Activated T-cell treated with anti-CD3 and anti-CD28 coated beads, Interleukin-2, amount 50 U/mL, for 24 hours (primary cell): Measurements from ENCODE around the gene HOXA4.

Experiments used
- DNase-seq: peaks from one replicate; pipeline ENCODE4 v3.0.0-alpha.2; 2020
- H3K27ac Mint-ChIP-seq: 2 replicates; pipeline ENCODE4 v1.8.0; 2020; ENCODE audit warnings: mild to moderate bottlenecking, mixed read lengths
- H3K27me3 Mint-ChIP-seq: 2 replicates; pipeline ENCODE4 v1.8.0; 2020; ENCODE audit warnings: mixed read lengths
- H3K36me3 Mint-ChIP-seq: 2 replicates; pipeline ENCODE4 v1.8.0; 2020; ENCODE audit warnings: low read depth, mixed read lengths
- H3K4me1 Mint-ChIP-seq: 2 replicates; pipeline ENCODE4 v1.8.0; 2020; ENCODE audit warnings: low read depth, mixed read lengths
- H3K4me3 Mint-ChIP-seq: 2 replicates; pipeline ENCODE4 v1.8.0; 2020; ENCODE audit warnings: mild to moderate bottlenecking, moderate library complexity, mixed read lengths
- H3K9me3 Mint-ChIP-seq: 2 replicates; pipeline ENCODE4 v1.8.0; 2020; ENCODE audit warnings: mixed read lengths

HOXA4 gene

GRCh38 chr7:27109466-27110185, 20.9 kb downstream of the HOXA4 start:
- Mint-ChIP-seq H3K27ac (no peak overlapping the region), H3K4me1 (no peaks in the 10 kb centered on the region), H3K4me3 (no peak overlapping the region), H3K27me3 (peaks cover 44% of the 10 kb centered on the region), H3K36me3 (no peaks in the 10 kb centered on the region), H3K9me3 (no peaks in the 10 kb centered on the region)
- no peak for DNase-seq

DNA sequence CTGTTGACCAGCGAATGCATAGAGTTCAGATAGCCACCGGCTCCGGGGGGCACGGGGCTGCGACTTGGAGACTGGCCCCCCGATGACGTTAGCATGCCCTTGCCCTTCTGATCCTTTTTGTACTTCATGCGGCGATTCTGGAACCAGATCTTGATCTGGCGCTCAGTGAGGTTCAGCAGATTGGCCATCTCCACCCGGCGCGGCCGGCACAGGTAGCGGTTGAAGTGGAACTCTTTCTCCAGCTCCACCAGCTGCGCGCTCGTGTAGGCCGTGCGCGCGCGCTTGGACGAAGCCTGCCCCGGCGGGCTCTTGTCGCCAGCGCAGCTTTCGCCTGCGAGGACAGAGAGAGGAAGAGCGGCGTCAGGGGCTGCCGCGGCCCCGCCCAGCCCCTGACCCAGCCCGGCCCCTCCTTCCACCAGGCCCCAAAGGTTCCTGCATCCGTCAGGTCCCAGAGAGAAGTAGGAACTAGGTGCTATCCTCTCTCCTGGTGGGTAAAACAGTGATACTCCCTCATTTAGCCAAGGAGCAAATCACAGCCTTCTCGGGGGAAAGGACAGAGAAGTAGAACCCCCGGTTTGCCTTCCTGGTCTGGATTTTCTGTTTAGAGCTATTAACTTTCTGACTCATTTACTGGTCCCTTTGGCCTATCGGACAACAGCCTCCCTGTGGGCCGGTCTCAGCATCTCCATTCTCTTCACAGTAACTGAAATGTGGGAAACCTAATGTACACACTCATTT, 22.0 kb downstream of the HOXA4 start:
- no peak for DNase-seq
- Mint-ChIP-seq H3K4me3 (no peak overlapping the region), H3K36me3 (no peaks in the 10 kb centered on the region), H3K4me1 (peaks cover 2% of the 10 kb centered on the region), H3K9me3 (no peaks in the 10 kb centered on the region), H3K27me3 (peaks cover 50% of the 10 kb centered on the region), H3K27ac (no peak overlapping the region)

- Mint-ChIP-seq H3K4me1 (peaks cover 6% of the 10 kb centered on the region), H3K27ac (no peak overlapping the region), H3K9me3 (no peaks in the 10 kb centered on the region), H3K27me3 (peaks cover 53% of the 10 kb centered on the region), H3K36me3 (no peaks in the 10 kb centered on the region), H3K4me3 (no peak overlapping the region)
- DNase-seq = no peak
Measured at GRCh38 chr7:27107391-27108381, 22.9 kb downstream of the HOXA4 start.

DNA sequence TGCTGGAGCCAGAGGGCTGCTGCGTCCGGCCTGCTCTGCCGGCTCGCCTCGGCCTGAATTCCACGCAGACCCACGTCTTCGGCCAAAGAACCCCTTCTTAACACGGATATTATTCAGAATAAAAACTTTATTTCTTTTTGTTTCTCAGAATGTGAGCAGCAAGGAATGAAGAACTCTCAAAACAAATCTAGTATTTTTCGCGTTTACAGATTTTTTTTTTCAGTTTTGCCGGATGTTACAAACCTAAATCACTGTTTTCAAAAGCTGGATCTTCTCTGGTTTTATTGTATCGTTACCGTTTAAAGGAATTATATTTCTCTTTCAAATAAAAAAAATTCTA, 23.7 kb downstream of the HOXA4 start:
- no peaks in the 10 kb centered on the region for H3K9me3 Mint-ChIP-seq
- no peak overlapping the region for H3K27ac Mint-ChIP-seq
- H3K4me3 Mint-ChIP-seq = no peak overlapping the region
- H3K27me3 Mint-ChIP-seq = peaks cover 58% of the 10 kb centered on the region
- H3K36me3 Mint-ChIP-seq = no peaks in the 10 kb centered on the region
- H3K4me1 Mint-ChIP-seq = peaks cover 12% of the 10 kb centered on the region
- DNase-seq = no peak

GRCh38 chr7:27106181-27106900, 24.2 kb downstream of the HOXA4 start:
- Mint-ChIP-seq H3K36me3 (no peaks in the 10 kb centered on the region), H3K4me3 (no peak overlapping the region), H3K4me1 (peaks cover 16% of the 10 kb centered on the region), H3K27me3 (peaks cover 58% of the 10 kb centered on the region), H3K27ac (no peak overlapping the region), H3K9me3 (no peaks in the 10 kb centered on the region)
- DNase-seq = no peak

DNA sequence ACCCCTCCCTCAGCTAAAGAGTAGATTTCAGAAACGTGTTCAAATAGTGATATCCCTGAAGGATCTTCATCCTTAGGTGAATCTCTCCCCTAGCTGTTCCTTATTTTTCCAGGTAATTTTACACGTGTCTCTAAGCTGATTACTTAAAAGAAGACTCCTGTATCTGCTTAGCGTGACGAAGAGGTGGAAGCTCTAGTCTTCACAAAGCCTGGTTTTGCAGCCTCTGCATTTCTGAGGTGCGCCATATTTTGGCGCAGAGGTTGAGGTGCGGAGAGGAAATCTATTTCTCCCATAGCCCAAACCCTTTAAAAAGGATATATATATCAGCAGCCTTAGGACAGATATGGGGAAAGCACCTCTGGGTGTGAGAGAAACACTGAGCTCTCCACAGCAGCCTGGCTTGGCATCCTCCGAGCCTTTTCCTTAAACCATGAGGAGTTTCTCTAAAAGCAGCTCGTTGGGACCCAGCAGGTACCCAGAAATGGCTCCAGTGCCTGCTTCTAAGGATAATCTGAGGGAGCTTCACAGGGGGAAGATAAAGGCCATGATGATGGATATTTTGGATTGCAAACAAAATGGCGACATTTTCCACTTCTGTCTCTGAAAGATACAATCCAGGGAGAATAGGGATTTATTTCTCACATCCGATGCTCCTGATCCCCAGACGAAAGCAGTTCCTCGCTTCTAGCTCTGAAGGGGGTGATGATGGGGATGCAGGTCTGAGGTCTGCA, 25.1 kb downstream of the HOXA4 start:
- no peaks in the 10 kb centered on the region for H3K9me3 Mint-ChIP-seq

GRCh38 chr7:27104341-27105058, 26.1 kb downstream of the HOXA4 start:
- peaks cover 16% of the 10 kb centered on the region for H3K4me1 Mint-ChIP-seq
- H3K9me3 Mint-ChIP-seq = no peaks in the 10 kb centered on the region
- no peak overlapping the region for H3K4me3 Mint-ChIP-seq
- H3K27me3 Mint-ChIP-seq = peaks cover 67% of the 10 kb centered on the region
- H3K36me3 Mint-ChIP-seq = no peaks in the 10 kb centered on the region
- DNase-seq = no peak
- H3K27ac Mint-ChIP-seq = no peak overlapping the region

More for the DNA sequence above, 25.1 kb downstream of the HOXA4 start:
- Mint-ChIP-seq H3K36me3 (no peaks in the 10 kb centered on the region), H3K27ac (no peak overlapping the region), H3K4me3 (no peak overlapping the region), H3K27me3 (peaks cover 64% of the 10 kb centered on the region), H3K4me1 (peaks cover 16% of the 10 kb centered on the region)
- DNase-seq = no peak

DNA sequence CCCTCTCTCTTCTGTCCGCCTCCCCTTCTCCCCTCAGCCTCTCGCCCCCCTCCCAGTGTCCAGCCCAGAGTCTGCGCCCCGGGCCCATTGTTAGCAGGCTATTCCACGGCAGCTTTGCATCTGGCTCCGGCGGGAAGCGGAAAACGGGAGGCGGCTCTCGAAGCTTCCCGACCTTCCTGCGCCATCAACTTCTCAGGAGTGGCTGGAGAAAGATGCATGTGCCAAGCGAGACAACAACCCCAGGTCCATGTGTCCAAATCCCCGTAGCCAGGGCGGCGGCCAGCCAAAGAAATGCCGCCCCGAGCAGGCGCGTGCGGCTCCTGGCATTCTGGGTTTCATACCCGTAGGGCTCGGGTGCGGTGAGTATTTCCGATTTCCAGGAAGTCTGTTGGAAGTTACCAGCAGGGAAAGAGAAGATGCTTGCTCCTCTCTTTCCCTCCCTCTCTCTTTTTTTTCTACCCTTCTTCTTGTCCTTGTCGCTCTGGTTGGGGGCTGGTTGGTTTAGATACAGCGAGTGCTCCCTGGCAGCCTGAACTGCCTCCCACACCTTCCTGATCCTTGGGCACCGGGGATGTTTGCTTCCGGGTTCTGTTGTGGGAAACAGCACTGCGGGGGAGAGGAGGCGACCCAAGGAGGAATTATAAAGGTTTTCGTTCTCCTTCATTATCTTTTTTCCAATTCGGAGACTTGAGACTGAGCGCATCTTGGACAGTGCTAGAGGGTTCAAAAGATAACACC, 26.9 kb downstream of the HOXA4 start:
- Mint-ChIP-seq H3K36me3 (no peaks in the 10 kb centered on the region), H3K4me1 (peaks cover 21% of the 10 kb centered on the region), H3K9me3 (no peaks in the 10 kb centered on the region), H3K27ac (no peak overlapping the region), H3K4me3 (no peak overlapping the region), H3K27me3 (peaks cover 75% of the 10 kb centered on the region)
- DNase-seq = no peak

DNA sequence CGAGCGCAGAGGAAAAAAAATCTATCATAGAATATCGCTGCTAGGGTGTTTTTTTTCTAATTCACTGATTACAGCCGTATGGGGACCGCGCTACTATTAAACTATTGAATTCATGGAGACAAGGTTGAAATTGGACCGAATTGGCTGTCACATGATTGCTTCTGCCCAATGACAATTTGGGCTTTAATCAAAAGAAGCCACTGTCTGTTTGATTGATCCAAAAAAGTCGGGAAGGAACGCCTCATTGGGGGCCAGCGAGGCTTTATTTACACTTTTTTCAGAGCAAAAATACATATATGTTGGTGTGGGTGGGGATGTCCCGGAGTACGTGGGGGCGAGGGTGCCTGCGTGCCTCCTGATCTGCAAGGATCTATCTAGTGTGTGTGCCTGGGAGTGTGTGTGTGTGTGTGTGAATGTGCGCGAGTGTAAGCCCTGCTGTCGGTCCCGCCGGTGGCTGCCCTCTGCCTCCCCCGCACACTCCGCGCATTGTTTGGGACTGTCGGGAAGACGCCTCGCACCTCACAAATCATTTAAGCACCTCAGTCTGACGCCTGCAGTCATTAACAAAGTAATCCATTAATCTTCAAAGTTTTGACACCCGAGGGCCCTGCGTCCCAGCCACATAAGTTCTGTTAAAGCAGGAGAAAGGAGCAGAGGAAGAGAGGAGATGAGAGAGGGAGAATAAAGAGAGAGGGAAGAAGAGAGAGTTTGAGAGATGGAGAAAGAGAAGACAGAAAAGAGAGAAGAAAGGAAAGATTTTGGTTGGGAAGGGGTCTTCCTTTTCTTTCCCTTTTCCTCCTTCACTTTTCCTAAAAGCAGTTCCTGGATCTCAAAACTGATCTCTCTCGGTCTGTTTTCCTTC, 27.7 kb downstream of the HOXA4 start, which contains the start of gene HOXA2:
Gene HOXA2, minus strand, starts transcription at position 103 of the 862 bp plus-strand sequence. CDS start 183 bp downstream, outside the sequence.
- H3K36me3 Mint-ChIP-seq = no peaks in the 10 kb centered on the region
- no peaks in the 10 kb centered on the region for H3K9me3 Mint-ChIP-seq
- H3K4me1 Mint-ChIP-seq = peaks cover 26% of the 10 kb centered on the region
- DNase-seq = no peak
- H3K4me3 Mint-ChIP-seq = peak within 1 kb of the TSS; percentile 40
- H3K27ac Mint-ChIP-seq = no peak within 1 kb of the TSS
- peaks cover 83% of the 10 kb centered on the region for H3K27me3 Mint-ChIP-seq

GRCh38 chr7:27101957-27102580, 28.5 kb downstream of the HOXA4 start:
- Mint-ChIP-seq H3K4me3 (no peak overlapping the region), H3K4me1 (peaks cover 33% of the 10 kb centered on the region), H3K27me3 (peaks cover 91% of the 10 kb centered on the region), H3K9me3 (no peaks in the 10 kb centered on the region), H3K36me3 (no peaks in the 10 kb centered on the region), H3K27ac (no peak overlapping the region)
- no peak for DNase-seq

GRCh38 chr7:27101171-27101956, 29.2 kb downstream of the HOXA4 start:
- peaks cover 96% of the 10 kb centered on the region for H3K27me3 Mint-ChIP-seq
- H3K27ac Mint-ChIP-seq = no peak overlapping the region
- no peaks in the 10 kb centered on the region for H3K36me3 Mint-ChIP-seq
- H3K4me1 Mint-ChIP-seq = peaks cover 36% of the 10 kb centered on the region
- no peak overlapping the region for H3K4me3 Mint-ChIP-seq
- DNase-seq = no peak
- H3K9me3 Mint-ChIP-seq = no peaks in the 10 kb centered on the region
